Uterus (tissue), 2 donors: ENCODE measurements around the gene LIPM.

Experiments used
- POLR2A ChIP-seq, 2 donors: fragments of 450-650 bp; IDR thresholded peaks; one replicate each; pipeline ENCODE4 v1.6.1; 2016; ENCODE audit warnings: antibody characterized with exemption in 2 of 2, mild to moderate bottlenecking in 1 of 2, moderate library complexity in 1 of 2
- TF ChIP-seq, protein P1 (sequence below), 4 experiments: fragments of 200-600 bp in 2 of 4; fragments of 450-650 bp in 2 of 4; sonication (generic) in 2 of 4; IDR thresholded peaks; one replicate each; pipeline ENCODE4 v1.5.1; 2016 to 2019; ENCODE audit warnings: antibody characterized with exemption in 4 of 4, mild to moderate bottlenecking in 2 of 4, moderate library complexity in 1 of 4

DNA sequence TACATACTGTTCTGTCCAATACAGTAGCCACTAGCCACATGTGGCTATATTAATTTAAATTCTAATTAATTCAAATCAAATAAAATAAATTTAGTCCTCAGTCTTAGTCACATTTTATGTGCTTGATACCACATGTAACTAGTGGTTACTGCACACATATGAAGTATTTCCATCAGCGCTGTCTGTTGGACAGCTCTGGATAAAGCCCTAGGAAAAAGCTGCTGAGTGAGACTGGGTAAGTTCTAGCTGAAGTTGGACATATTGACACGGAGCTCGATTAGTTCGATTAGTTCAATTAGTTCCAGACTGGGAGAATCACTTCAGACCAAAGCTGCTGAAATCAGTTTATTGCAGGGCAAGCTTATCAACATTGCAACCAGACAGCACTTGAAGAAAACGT, 15.1 kb upstream of the LIPM start:
- TF ChIP-seq POLR2A (IDR thresholded peaks at IDR 0.05), result no peak
- TF ChIP-seq, protein P1, sequence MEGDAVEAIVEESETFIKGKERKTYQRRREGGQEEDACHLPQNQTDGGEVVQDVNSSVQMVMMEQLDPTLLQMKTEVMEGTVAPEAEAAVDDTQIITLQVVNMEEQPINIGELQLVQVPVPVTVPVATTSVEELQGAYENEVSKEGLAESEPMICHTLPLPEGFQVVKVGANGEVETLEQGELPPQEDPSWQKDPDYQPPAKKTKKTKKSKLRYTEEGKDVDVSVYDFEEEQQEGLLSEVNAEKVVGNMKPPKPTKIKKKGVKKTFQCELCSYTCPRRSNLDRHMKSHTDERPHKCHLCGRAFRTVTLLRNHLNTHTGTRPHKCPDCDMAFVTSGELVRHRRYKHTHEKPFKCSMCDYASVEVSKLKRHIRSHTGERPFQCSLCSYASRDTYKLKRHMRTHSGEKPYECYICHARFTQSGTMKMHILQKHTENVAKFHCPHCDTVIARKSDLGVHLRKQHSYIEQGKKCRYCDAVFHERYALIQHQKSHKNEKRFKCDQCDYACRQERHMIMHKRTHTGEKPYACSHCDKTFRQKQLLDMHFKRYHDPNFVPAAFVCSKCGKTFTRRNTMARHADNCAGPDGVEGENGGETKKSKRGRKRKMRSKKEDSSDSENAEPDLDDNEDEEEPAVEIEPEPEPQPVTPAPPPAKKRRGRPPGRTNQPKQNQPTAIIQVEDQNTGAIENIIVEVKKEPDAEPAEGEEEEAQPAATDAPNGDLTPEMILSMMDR (IDR thresholded peaks at IDR 0.05), result no peak
